IPS-20b (cell line): Measurements from ENCODE around the gene CNIH1.

Experiments
- H3K27ac ChIP-seq: one replicate; pipeline ENCODE4 v1.5.1; 2013; ENCODE audit warnings: low read length
- H3K27me3 ChIP-seq: 2 replicates; pipeline ENCODE4 v1.6.1; 2013; ENCODE audit warnings: mild to moderate bottlenecking, low read length, inconsistent platforms; ENCODE audit not compliant: insufficient read depth
- H3K36me3 ChIP-seq: 2 replicates; pipeline ENCODE4 v1.6.1; 2013; ENCODE audit warnings: low read depth, mild to moderate bottlenecking, inconsistent platforms, low read length, moderate library complexity; ENCODE audit not compliant: insufficient read depth
- H3K4me1 ChIP-seq: 2 replicates; pipeline ENCODE4 v1.6.1; 2013; ENCODE audit warnings: mild to moderate bottlenecking, control low read depth, inconsistent platforms, low read length, moderate library complexity; ENCODE audit not compliant: insufficient read depth
- H3K4me3 ChIP-seq: 2 replicates; pipeline ENCODE4 v1.5.1; 2013; ENCODE audit warnings: mild to moderate bottlenecking, low read length, inconsistent platforms
- H3K9ac ChIP-seq: 2 replicates; pipeline ENCODE4 v1.6.1; 2013; ENCODE audit warnings: low read depth, mild to moderate bottlenecking, inconsistent platforms, low read length, moderate library complexity
- H3K9me3 ChIP-seq: 2 replicates; pipeline ENCODE4 v1.6.1; 2013; ENCODE audit warnings: mild to moderate bottlenecking, low read depth, low read length, inconsistent platforms; ENCODE audit not compliant: insufficient read depth

CNIH1 gene

GRCh38 chr14:54481695-54482094, 40.5 kb upstream of the CNIH1 start:
- H3K4me3 ChIP-seq, result no peak overlapping the region
- no peak overlapping the region for H3K27ac ChIP-seq
- no peak overlapping the region for H3K9ac ChIP-seq
- peaks cover 68% of the 10 kb centered on the region for H3K36me3 ChIP-seq
- H3K4me1 ChIP-seq, result peaks cover 2% of the 10 kb centered on the region; the same call in 1 of the 2 replicates
- H3K27me3 ChIP-seq, result no peaks in the 10 kb centered on the region
- no peaks in the 10 kb centered on the region for H3K9me3 ChIP-seq

DNA sequence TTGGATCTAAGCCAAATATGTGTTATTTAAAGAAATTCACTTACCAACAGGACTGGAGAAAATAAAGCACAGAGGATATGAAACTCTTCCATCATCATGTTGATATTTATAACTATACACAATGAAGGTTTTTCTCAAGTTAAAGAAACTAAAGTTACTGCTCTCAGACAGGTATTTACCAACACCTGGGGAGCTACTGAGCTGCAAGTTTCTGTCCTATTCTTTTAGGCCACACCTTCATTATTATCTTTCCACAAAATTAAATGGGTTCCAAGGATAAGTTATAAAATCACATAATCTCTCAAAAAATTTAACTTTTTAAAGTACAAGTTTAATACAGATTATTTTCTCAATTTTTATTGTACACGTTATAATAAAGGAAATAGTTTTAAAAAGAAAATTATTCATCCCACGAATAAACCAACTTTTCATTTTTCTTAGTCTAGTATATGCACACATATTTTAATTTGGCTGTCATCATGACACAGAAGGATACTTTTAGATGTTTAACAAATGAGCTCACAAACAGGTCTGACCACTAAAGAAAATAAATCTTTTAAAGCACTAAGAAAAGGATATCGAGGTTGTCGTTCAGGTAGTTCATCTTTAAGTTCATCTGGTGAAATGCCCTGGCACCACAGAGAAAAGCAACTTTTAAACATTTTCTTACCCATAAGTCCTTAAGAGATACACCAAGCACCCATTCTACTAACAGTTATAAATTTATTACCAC, 39.8 kb upstream of the CNIH1 start:
- Histone ChIP-seq H3K36me3 (peaks cover 73% of the 10 kb centered on the region), H3K9me3 (no peaks in the 10 kb centered on the region), H3K9ac (no peak overlapping the region), H3K4me3 (no peak overlapping the region), H3K4me1 (no peaks in the 10 kb centered on the region), H3K27me3 (no peaks in the 10 kb centered on the region), H3K27ac (no peak overlapping the region)

- Histone ChIP-seq H3K4me1 (no peaks in the 10 kb centered on the region), H3K36me3 (peaks cover 85% of the 10 kb centered on the region), H3K27ac (no peak overlapping the region), H3K9ac (no peak overlapping the region), H3K4me3 (no peak overlapping the region), H3K27me3 (no peaks in the 10 kb centered on the region), H3K9me3 (no peaks in the 10 kb centered on the region)
Observed at GRCh38 chr14:54478636-54479215, 37.6 kb upstream of the CNIH1 start.

DNA sequence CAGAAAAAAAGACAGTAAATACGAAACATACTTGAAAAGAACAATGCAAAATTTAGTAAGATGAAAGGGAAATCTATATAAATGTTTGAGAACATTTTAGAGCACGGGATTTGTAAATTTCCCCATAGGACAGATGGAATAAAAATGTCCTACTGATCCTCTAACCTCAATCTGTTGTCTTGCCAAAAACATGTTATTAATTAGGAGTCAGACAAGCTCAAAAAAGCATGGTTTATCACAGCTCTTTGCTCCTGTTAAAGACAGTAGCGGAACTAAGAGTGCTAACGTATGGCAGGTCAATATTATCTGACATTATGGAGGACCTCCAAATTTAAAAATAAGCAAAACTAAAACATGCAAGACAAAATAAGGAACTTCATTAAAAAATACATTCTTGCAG, 34.7 kb upstream of the CNIH1 start:
- no peaks in the 10 kb centered on the region for H3K9me3 ChIP-seq
- no peak overlapping the region for H3K9ac ChIP-seq
- peaks cover 6% of the 10 kb centered on the region for H3K4me1 ChIP-seq
- no peak overlapping the region for H3K27ac ChIP-seq
- no peak overlapping the region for H3K4me3 ChIP-seq
- peaks cover 58% of the 10 kb centered on the region for H3K36me3 ChIP-seq
- H3K27me3 ChIP-seq, result no peaks in the 10 kb centered on the region

DNA sequence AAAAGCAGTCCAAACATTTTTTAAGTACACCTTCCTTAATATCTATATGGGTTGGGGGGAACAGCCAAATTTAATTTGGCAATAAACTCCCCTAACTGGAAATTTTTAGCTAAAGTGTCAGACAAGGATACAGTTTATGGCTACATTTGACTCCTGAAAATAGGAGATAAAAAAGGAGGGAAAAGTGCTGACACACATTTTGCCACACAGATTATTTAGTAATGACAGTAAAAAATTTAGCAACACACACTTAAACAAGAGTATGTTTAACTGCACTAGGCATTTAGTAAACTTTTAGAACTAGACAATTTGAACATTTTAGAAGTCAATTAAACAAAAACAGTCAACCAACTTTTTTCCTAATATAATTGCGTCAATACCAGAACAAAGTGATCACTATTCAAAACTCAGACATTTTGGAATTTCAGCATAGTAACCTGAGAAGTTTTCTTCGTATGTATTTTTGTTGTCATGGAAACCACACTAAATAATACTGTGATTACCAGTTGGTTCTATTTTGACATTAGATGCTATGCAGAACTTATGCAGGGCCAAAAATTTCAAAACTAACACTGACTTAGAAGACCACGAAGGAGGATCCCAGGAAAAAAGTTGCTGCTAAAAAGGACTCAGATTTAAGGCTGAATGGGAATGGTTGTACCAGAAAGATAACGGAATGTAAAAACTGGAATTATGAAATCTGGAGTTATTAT, 34.2 kb upstream of the CNIH1 start:
- no peak overlapping the region for H3K27ac ChIP-seq
- peaks cover 6% of the 10 kb centered on the region for H3K4me1 ChIP-seq
- H3K4me3 ChIP-seq, result no peak overlapping the region
- H3K36me3 ChIP-seq, result peaks cover 53% of the 10 kb centered on the region
- no peaks in the 10 kb centered on the region for H3K27me3 ChIP-seq
- H3K9me3 ChIP-seq, result no peaks in the 10 kb centered on the region
- no peak overlapping the region for H3K9ac ChIP-seq

GRCh38 chr14:54474232-54474793, 33.1 kb upstream of the CNIH1 start:
- no peaks in the 10 kb centered on the region for H3K27me3 ChIP-seq
- no peaks in the 10 kb centered on the region for H3K9me3 ChIP-seq
- H3K36me3 ChIP-seq, result peaks cover 43% of the 10 kb centered on the region

GRCh38 chr14:54472315-54472714, 31.1 kb upstream of the CNIH1 start:
- H3K4me3 ChIP-seq, result no peak overlapping the region
- H3K27ac ChIP-seq, result no peak overlapping the region
- H3K27me3 ChIP-seq, result no peaks in the 10 kb centered on the region
- H3K4me1 ChIP-seq, result peaks cover 6% of the 10 kb centered on the region
- no peak overlapping the region for H3K9ac ChIP-seq
- H3K36me3 ChIP-seq, result peaks cover 24% of the 10 kb centered on the region
- H3K9me3 ChIP-seq, result peaks cover 5% of the 10 kb centered on the region; the same call in 1 of the 2 replicates

More at GRCh38 chr14:54474232-54474793, 33.1 kb upstream of the CNIH1 start:
- Histone ChIP-seq H3K9ac (no peak overlapping the region), H3K4me1 (peaks cover 6% of the 10 kb centered on the region), H3K4me3 (no peak overlapping the region), H3K27ac (no peak overlapping the region)

DNA sequence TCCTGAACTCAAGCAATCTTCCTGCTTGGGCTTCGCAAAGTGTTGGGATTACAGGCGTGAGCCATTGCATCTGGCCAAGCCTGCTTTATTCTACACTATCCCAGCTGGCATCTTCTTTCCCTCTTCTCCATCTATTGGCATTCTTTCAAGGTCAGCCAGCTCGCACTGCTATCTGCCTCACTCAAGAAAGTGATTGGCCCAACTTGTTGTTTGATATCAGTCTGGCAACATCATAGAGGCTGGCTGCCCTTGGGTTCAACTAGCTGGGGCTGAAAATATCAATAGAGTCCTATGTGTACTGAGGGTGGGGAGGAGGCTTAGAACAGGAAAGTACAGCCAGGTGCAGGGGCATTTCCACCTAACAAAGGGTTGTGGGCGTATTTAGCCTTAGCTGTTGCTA, 30.5 kb upstream of the CNIH1 start:
- Histone ChIP-seq H3K9ac (no peak overlapping the region), H3K36me3 (peaks cover 18% of the 10 kb centered on the region), H3K27ac (no peak overlapping the region), H3K27me3 (no peaks in the 10 kb centered on the region), H3K4me3 (no peak overlapping the region), H3K4me1 (peaks cover 6% of the 10 kb centered on the region), H3K9me3 (peaks cover 12% of the 10 kb centered on the region; the same call in 1 of the 2 replicates)

- H3K9me3 ChIP-seq, result peaks cover 16% of the 10 kb centered on the region; the same call in 1 of the 2 replicates
- H3K36me3 ChIP-seq, result peaks cover 14% of the 10 kb centered on the region
- H3K9ac ChIP-seq, result no peak overlapping the region
- H3K27ac ChIP-seq, result no peak overlapping the region
- no peaks in the 10 kb centered on the region for H3K27me3 ChIP-seq
- peaks cover 6% of the 10 kb centered on the region for H3K4me1 ChIP-seq
- H3K4me3 ChIP-seq, result no peak overlapping the region
Observed at GRCh38 chr14:54470701-54471100, 29.5 kb upstream of the CNIH1 start.

GRCh38 chr14:54467280-54467679, 26.1 kb upstream of the CNIH1 start:
- Histone ChIP-seq H3K27me3 (no peaks in the 10 kb centered on the region), H3K9me3 (peaks cover 16% of the 10 kb centered on the region; the same call in 1 of the 2 replicates), H3K4me3 (no peak overlapping the region), H3K27ac (no peak overlapping the region), H3K4me1 (no peaks in the 10 kb centered on the region; the same call in 1 of the 2 replicates), H3K36me3 (no peaks in the 10 kb centered on the region; the same call in 1 of the 2 replicates), H3K9ac (no peak overlapping the region)

DNA sequence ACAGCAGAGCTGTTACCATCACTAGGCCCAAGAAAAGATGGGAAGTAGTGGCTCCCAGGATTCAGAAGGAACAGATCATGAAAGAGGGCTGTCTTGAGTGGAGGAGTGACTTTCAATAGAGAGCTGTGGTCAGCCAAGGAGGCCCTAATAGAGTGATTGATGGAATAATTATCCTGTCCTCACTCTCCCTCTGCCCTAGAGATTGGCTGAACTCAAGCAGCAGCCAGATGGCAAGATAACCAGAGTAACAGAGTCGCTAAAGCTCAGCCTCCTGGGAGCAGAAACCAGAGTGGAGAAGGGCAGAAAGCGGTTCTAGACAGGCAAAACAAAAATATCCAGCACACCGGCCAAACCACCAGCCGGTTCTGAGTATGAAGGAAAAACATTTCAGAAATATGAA, 24.5 kb upstream of the CNIH1 start:
- H3K9ac ChIP-seq, result no peak overlapping the region
- H3K27me3 ChIP-seq, result no peaks in the 10 kb centered on the region
- peaks cover 16% of the 10 kb centered on the region; the same call in 1 of the 2 replicates for H3K9me3 ChIP-seq
- H3K36me3 ChIP-seq, result no peaks in the 10 kb centered on the region
- no peaks in the 10 kb centered on the region for H3K4me1 ChIP-seq
- H3K4me3 ChIP-seq, result no peak overlapping the region
- no peak overlapping the region for H3K27ac ChIP-seq
